ENCODE results near the gene TRPC5OS. TPM values are rescaled to one million over a fixed set of nuclear protein-coding genes. Genes with fewer than 3 reads are reported as not detected.

Gene TRPC5OS
- total and polyA plus RNA-seq, 2 donors (not counting 1 experiment from before 2014, with no cell fraction given): not detected

GRCh38 chrX:111868726-111869638 lies 7.0 kb upstream of the TRPC5OS start:
- H3K4me1 ChIP-seq (ENCODE audit: control insufficient read depth in 2 of 2, insufficient read depth in 2 of 2, low read length in 2 of 2): no peaks in the 10 kb centered on the region
- H3K27me3 Mint-ChIP-seq: no peaks in the 10 kb centered on the region
- H3K27me3 ChIP-seq (replicated peaks in 1 of 4; ENCODE audit: control extremely low read depth in 1 of 4, control insufficient read depth in 3 of 4, insufficient read depth in 4 of 4, low read length in 3 of 4): peaks cover 0 to 3% (median 0%) of the 10 kb centered on the region in 4 experiments
- DNase-seq (no peak), ATAC-seq (ENCODE audit: low read depth) (no peak)
- no peak overlapping the region for H3K4me3 ChIP-seq (ENCODE audit: control extremely low read depth in 1 of 5, extremely low read depth in 1 of 5, insufficient read depth in 1 of 5, low read depth in 2 of 5, low read length in 4 of 5)
- H3K4me3 Mint-ChIP-seq: no peak overlapping the region
- WGBS (ENCODE audit: insufficient coverage): 10% methylated on average over 2 of the region's 5 CpGs
- no peak overlapping the region for H3K27ac Mint-ChIP-seq
- H2AFZ ChIP-seq (ENCODE audit: insufficient read depth, low read depth, low read length, poor library complexity, severe bottlenecking): no peak overlapping the region
- H3K4me2 ChIP-seq (replicated peaks; ENCODE audit: low read depth, low read length, poor library complexity, severe bottlenecking): no peak overlapping the region
- H3K27ac ChIP-seq (ENCODE audit: low read length in 2 of 2): no peak overlapping the region
- H3K9me3 ChIP-seq (ENCODE audit: control extremely low read depth in 1 of 3, control insufficient read depth in 2 of 3, insufficient read depth in 1 of 3, low read length in 2 of 3): no peaks in the 10 kb centered on the region
- H3K9ac ChIP-seq (ENCODE audit: low read length): no peak overlapping the region
- CTCF ChIA-PET: interaction anchor here (1.0 to 1.3 kb wide), 2 partner anchors 17 to 773 kb away, joined by 3 read pairs; no protein-coding TSS in a partner anchor
- no peaks in the 10 kb centered on the region for H3K9me3 Mint-ChIP-seq (ENCODE audit: insufficient read depth)
- H4K20me1 ChIP-seq (ENCODE audit: control insufficient read depth, insufficient read depth, low read length, poor library complexity, severe bottlenecking): no peaks in the 10 kb centered on the region
- peaks cover 5% of the 10 kb centered on the region for H3K4me1 Mint-ChIP-seq
- no peaks in the 10 kb centered on the region for H3K36me3 ChIP-seq (replicated peaks in 1 of 2; ENCODE audit: control extremely low read depth in 1 of 2, control insufficient read depth in 1 of 2, extremely low read depth in 1 of 2, insufficient read depth in 2 of 2, low read length in 1 of 2)
- POLR2A ChIA-PET: no interaction called here
- no peak for TF ChIP-seq CTCF (IDR thresholded peaks at IDR 0.05)
- TF ChIP-seq EZH2 (IDR thresholded peaks at IDR 0.05; ENCODE audit: borderline replicate concordance, insufficient read depth, low read depth, low read length, poor library complexity, severe bottlenecking): no peak
- no peaks in the 10 kb centered on the region for H3K79me2 ChIP-seq (ENCODE audit: control insufficient read depth, insufficient read depth, low read length)
- intact Hi-C loops (cut with micrococcal nuclease): no loop called here

GRCh38 chrX:111869639-111870034 lies 6.3 kb upstream of the TRPC5OS start:
- H3K4me1 ChIP-seq (ENCODE audit: control insufficient read depth in 2 of 2, insufficient read depth in 2 of 2, low read length in 2 of 2): no peaks in the 10 kb centered on the region
- ChIA-PET POLR2A (no interaction called here), CTCF (interaction anchor here (1.0 to 1.3 kb wide), 2 partner anchors 18 to 772 kb away, joined by 3 read pairs; no protein-coding TSS in a partner anchor)
- no peaks in the 10 kb centered on the region for H3K36me3 ChIP-seq (replicated peaks in 1 of 2; ENCODE audit: control extremely low read depth in 1 of 2, control insufficient read depth in 1 of 2, extremely low read depth in 1 of 2, insufficient read depth in 2 of 2, low read length in 1 of 2)
- H3K4me2 ChIP-seq (replicated peaks; ENCODE audit: low read depth, low read length, poor library complexity, severe bottlenecking): no peak overlapping the region
- no peaks in the 10 kb centered on the region for H3K27me3 Mint-ChIP-seq
- no peak overlapping the region for H3K27ac ChIP-seq (ENCODE audit: low read length in 2 of 2)
- H3K27me3 ChIP-seq (replicated peaks in 1 of 4; ENCODE audit: control extremely low read depth in 1 of 4, control insufficient read depth in 3 of 4, insufficient read depth in 4 of 4, low read length in 3 of 4): peaks cover 0 to 3% (median 0%) of the 10 kb centered on the region in 4 experiments
- no CpG with 5 or more reads among the region's 1 CpG for WGBS (ENCODE audit: insufficient coverage)
- H3K79me2 ChIP-seq (ENCODE audit: control insufficient read depth, insufficient read depth, low read length): no peaks in the 10 kb centered on the region
- DNase-seq (peak; percentile 11), ATAC-seq (ENCODE audit: low read depth) (peak; percentile 21)
- H3K4me3 Mint-ChIP-seq: no peak overlapping the region
- H3K4me3 ChIP-seq (ENCODE audit: control extremely low read depth in 1 of 5, extremely low read depth in 1 of 5, insufficient read depth in 1 of 5, low read depth in 2 of 5, low read length in 4 of 5): no peak overlapping the region
- TF ChIP-seq EZH2 (IDR thresholded peaks at IDR 0.05; ENCODE audit: borderline replicate concordance, insufficient read depth, low read depth, low read length, poor library complexity, severe bottlenecking) (no peak), CTCF (IDR thresholded peaks at IDR 0.05) (peak; percentile 56)
- H2AFZ ChIP-seq (ENCODE audit: insufficient read depth, low read depth, low read length, poor library complexity, severe bottlenecking): no peak overlapping the region
- peaks cover 5% of the 10 kb centered on the region for H3K4me1 Mint-ChIP-seq
- no peaks in the 10 kb centered on the region for H4K20me1 ChIP-seq (ENCODE audit: control insufficient read depth, insufficient read depth, low read length, poor library complexity, severe bottlenecking)
- no peaks in the 10 kb centered on the region for H3K9me3 ChIP-seq (ENCODE audit: control extremely low read depth in 1 of 3, control insufficient read depth in 2 of 3, insufficient read depth in 1 of 3, low read length in 2 of 3)
- intact Hi-C loops (cut with micrococcal nuclease): loop anchor here (10.0 kb wide), 1 partner anchor 865 kb away; no protein-coding TSS in a partner anchor
- no peak overlapping the region for H3K9ac ChIP-seq (ENCODE audit: low read length)
- H3K27ac Mint-ChIP-seq: no peak overlapping the region
- H3K9me3 Mint-ChIP-seq (ENCODE audit: insufficient read depth): no peaks in the 10 kb centered on the region

Data from B cell (primary cell).